BLaER1 treated with 17β-estradiol and CSF1 and Interleukin-3, amounts not matched to agents 10 nM and 100 nM (cell line): ENCODE data around the gene ITCH.
A peak's percentile ranks its signal among the peaks of the same experiment; 100 is the strongest.

Source experiments
- H3K27ac ChIP-seq, 11 experiments: shearing (Covaris generic); formaldehyde crosslinking; 2 replicates each; pipeline ENCODE4 v1.8.1; 2022
- H3K27me3 ChIP-seq, 11 experiments: shearing (Covaris generic); formaldehyde crosslinking; 2 replicates each; pipeline ENCODE4 v1.8.1; 2022
- H3K36me3 ChIP-seq, 11 experiments: shearing (Covaris generic); formaldehyde crosslinking; 2 replicates each; pipeline ENCODE4 v1.8.1; 2022
- H3K4me1 ChIP-seq, 10 experiments: shearing (Covaris generic); formaldehyde crosslinking; 2 replicates each; pipeline ENCODE4 v1.8.1; 2022
- H3K4me2 ChIP-seq, 11 experiments: shearing (Covaris generic); formaldehyde crosslinking; 2 replicates each; pipeline ENCODE4 v1.8.1; 2022
- H3K4me3 ChIP-seq, 10 experiments: shearing (Covaris generic); formaldehyde crosslinking; 2 replicates each; pipeline ENCODE4 v1.8.1; 2022
- H3K9ac ChIP-seq, 11 experiments: shearing (Covaris generic); formaldehyde crosslinking; 2 replicates each; pipeline ENCODE4 v1.8.1; 2022
- H3K9me3 ChIP-seq, 11 experiments: shearing (Covaris generic); formaldehyde crosslinking; replicated peaks in 1 of 11; 2 replicates each; pipeline ENCODE4 v1.8.1; 2022
- H4K20me1 ChIP-seq, 11 experiments: shearing (Covaris generic); formaldehyde crosslinking; 2 replicates each; pipeline ENCODE4 v1.8.1; 2022
- Cebpa-rat ChIP-seq, 11 experiments: shearing (Covaris generic); IDR thresholded peaks; 2 replicates each; pipeline ENCODE4 v1.8.1; 2022

ITCH gene

GRCh38 chr20:34549929-34550305 is 186.8 kb downstream of the ITCH start:
- no peak for TF ChIP-seq Cebpa-rat (IDR thresholded peaks at IDR 0.05)
- H3K36me3 ChIP-seq = no peaks in the 10 kb centered on the region

GRCh38 chr20:34552569-34552968 is 189.5 kb downstream of the ITCH start:
- no peak for TF ChIP-seq Cebpa-rat (IDR thresholded peaks at IDR 0.05)
- no peak overlapping the region for H3K27ac ChIP-seq
- H3K4me2 ChIP-seq = no peak overlapping the region
- no peak overlapping the region for H3K9ac ChIP-seq
- H3K9me3 ChIP-seq = no peaks in the 10 kb centered on the region
- 0 out of 22 replicates have a peak, but pooled peaks cover 0 to 2% (median 0%) of the 10 kb centered on the region in 11 experiments for H3K27me3 ChIP-seq
- no peaks in the 10 kb centered on the region for H4K20me1 ChIP-seq
- no peaks in the 10 kb centered on the region for H3K4me1 ChIP-seq
- no peaks in the 10 kb centered on the region for H3K36me3 ChIP-seq
- H3K4me3 ChIP-seq = no peak overlapping the region

More at GRCh38 chr20:34549929-34550305, 186.8 kb downstream of the ITCH start:
- Histone ChIP-seq H3K4me3 (no peak overlapping the region), H3K27me3 (no peaks in the 10 kb centered on the region), H3K27ac (no peak overlapping the region), H3K9ac (no peak overlapping the region), H4K20me1 (no peaks in the 10 kb centered on the region), H3K4me1 (no peaks in the 10 kb centered on the region), H3K9me3 (no peaks in the 10 kb centered on the region), H3K4me2 (no peak overlapping the region)

GRCh38 chr20:34553366-34553867 is 190.3 kb downstream of the ITCH start:
- H3K4me1 ChIP-seq = peaks cover 0 to 3% (median 0%) of the 10 kb centered on the region in 10 experiments; a peak in 1 of 20 replicates
- no peaks in the 10 kb centered on the region for H4K20me1 ChIP-seq
- no peaks in the 10 kb centered on the region for H3K36me3 ChIP-seq
- H3K4me2 ChIP-seq = no peak overlapping the region
- H3K9me3 ChIP-seq = no peaks in the 10 kb centered on the region
- H3K27me3 ChIP-seq = peaks cover 0 to 10% (median 7%) of the 10 kb centered on the region in 11 experiments; a peak in 15 of 22 replicates
- H3K27ac ChIP-seq = no peak overlapping the region
- H3K9ac ChIP-seq = no peak overlapping the region
- no peak for TF ChIP-seq Cebpa-rat (IDR thresholded peaks at IDR 0.05)
- H3K4me3 ChIP-seq = no peak overlapping the region

- Histone ChIP-seq H4K20me1 (peaks cover 0 to 8% (median 0%) of the 10 kb centered on the region in 11 experiments; a peak in 2 of 22 replicates), H3K27ac (peak overlapping the region in 3 of 11 experiments; percentile 32 to 44 (median 44); a peak in 4 of 22 replicates), H3K36me3 (peaks cover 0 to 29% (median 14%) of the 10 kb centered on the region in 11 experiments; a peak in 12 of 22 replicates), H3K9me3 (no peaks in the 10 kb centered on the region), H3K9ac (peak overlapping the region in 10 of 11 experiments; percentile 46 to 72 (median 64); a peak in 20 of 22 replicates), H3K4me2 (peak overlapping the region; percentile 56 to 80 (median 64)), H3K4me1 (peaks cover 0 to 3% (median 0%) of the 10 kb centered on the region in 10 experiments; a peak in 1 of 20 replicates), H3K27me3 (peaks cover 0 to 15% (median 12%) of the 10 kb centered on the region in 11 experiments; a peak in 15 of 22 replicates), H3K4me3 (peak overlapping the region; percentile 38 to 67 (median 52); a peak in 18 of 20 replicates)
- TF ChIP-seq Cebpa-rat (IDR thresholded peaks at IDR 0.05) = no peak
These were observed 194.9 kb downstream of the ITCH start for GRCh38 chr20:34557936-34558319.

GRCh38 chr20:34558320-34559218 is 195.5 kb downstream of the ITCH start, which contains the start of gene MAP1LC3A:
TSS of gene MAP1LC3A (plus strand) at chr20:34558718. CDS start at chr20:34558869, 151 bp downstream.
- H3K9ac ChIP-seq = peak within 1 kb of the TSS in 10 of 11 experiments; percentile 46 to 72 (median 64); a peak in 20 of 22 replicates

DNA sequence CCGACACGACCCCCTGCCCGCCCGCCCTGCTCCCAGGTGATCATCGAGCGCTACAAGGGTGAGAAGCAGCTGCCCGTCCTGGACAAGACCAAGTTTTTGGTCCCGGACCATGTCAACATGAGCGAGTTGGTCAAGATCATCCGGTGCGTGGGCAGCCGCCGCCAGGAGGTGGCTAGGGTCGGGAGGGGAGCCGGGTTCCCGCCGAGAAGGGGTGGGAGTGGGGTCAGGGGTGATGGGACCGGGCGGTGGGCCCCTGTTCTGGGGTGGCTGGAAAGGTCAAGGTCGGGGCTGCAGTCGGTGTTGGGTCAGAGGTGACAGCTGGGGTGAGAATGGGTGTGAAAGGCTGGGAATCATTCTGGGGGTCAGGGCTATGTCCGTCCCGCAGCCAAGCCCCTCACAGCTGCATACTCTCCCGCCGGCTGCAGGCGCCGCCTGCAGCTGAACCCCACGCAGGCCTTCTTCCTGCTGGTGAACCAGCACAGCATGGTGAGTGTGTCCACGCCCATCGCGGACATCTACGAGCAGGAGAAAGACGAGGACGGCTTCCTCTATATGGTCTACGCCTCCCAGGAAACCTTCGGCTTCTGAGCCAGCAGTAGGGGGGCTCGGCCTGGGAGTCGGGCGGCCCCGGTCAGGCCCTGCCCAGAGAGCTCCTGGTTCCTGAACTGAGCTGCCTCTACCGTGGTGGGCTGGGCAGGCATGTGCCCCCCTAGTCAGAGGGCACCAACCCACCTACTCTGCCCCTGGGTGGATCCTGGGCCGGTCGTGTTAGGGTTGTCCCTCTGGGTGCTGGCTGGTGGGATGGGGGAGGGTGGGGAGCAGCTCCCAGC is 196.5 kb downstream of the ITCH start:
- H3K27ac ChIP-seq = no peak overlapping the region
- no peaks in the 10 kb centered on the region for H3K9me3 ChIP-seq
- peaks cover 0 to 15% (median 12%) of the 10 kb centered on the region in 11 experiments; a peak in 15 of 22 replicates for H3K27me3 ChIP-seq
- peaks cover 0 to 5% (median 0%) of the 10 kb centered on the region in 10 experiments; a peak in 2 of 20 replicates for H3K4me1 ChIP-seq
- H3K36me3 ChIP-seq = peaks cover 0 to 34% (median 14%) of the 10 kb centered on the region in 11 experiments; a peak in 12 of 22 replicates
- H3K4me2 ChIP-seq = no peak overlapping the region
- H3K4me3 ChIP-seq = no peak overlapping the region
- peaks cover 0 to 8% (median 0%) of the 10 kb centered on the region in 11 experiments; a peak in 2 of 22 replicates for H4K20me1 ChIP-seq
- TF ChIP-seq Cebpa-rat (IDR thresholded peaks at IDR 0.05) = no peak
- H3K9ac ChIP-seq = no peak overlapping the region

More at GRCh38 chr20:34558320-34559218, 195.5 kb downstream of the ITCH start, which contains the start of gene MAP1LC3A:
- H3K9me3 ChIP-seq = no peaks in the 10 kb centered on the region
- H3K36me3 ChIP-seq = peaks cover 0 to 30% (median 14%) of the 10 kb centered on the region in 11 experiments; a peak in 12 of 22 replicates
- H3K4me2 ChIP-seq = peak within 1 kb of the TSS; percentile 56 to 80 (median 64)
- peaks cover 0 to 3% (median 0%) of the 10 kb centered on the region in 10 experiments; a peak in 2 of 20 replicates for H3K4me1 ChIP-seq
- H4K20me1 ChIP-seq = peaks cover 0 to 8% (median 0%) of the 10 kb centered on the region in 11 experiments; a peak in 2 of 22 replicates
- H3K27me3 ChIP-seq = peaks cover 0 to 15% (median 12%) of the 10 kb centered on the region in 11 experiments; a peak in 15 of 22 replicates
- TF ChIP-seq Cebpa-rat (IDR thresholded peaks at IDR 0.05) = no peak
- peak within 1 kb of the TSS in 3 of 11 experiments; percentile 32 to 44 (median 44); a peak in 4 of 22 replicates for H3K27ac ChIP-seq
- peak within 1 kb of the TSS; percentile 38 to 67 (median 52); a peak in 19 of 20 replicates for H3K4me3 ChIP-seq

- Histone ChIP-seq H3K4me2 (no peak overlapping the region), H3K9me3 (no peaks in the 10 kb centered on the region), H3K27ac (no peak overlapping the region), H3K27me3 (peaks cover 0 to 15% (median 12%) of the 10 kb centered on the region in 11 experiments; a peak in 15 of 22 replicates), H3K4me1 (peaks cover 0 to 5% (median 0%) of the 10 kb centered on the region in 10 experiments; a peak in 3 of 20 replicates), H3K4me3 (no peak overlapping the region), H3K36me3 (peaks cover 0 to 40% (median 14%) of the 10 kb centered on the region in 11 experiments; a peak in 12 of 22 replicates), H4K20me1 (peaks cover 0 to 8% (median 0%) of the 10 kb centered on the region in 11 experiments; a peak in 3 of 22 replicates), H3K9ac (no peak overlapping the region)
- no peak for TF ChIP-seq Cebpa-rat (IDR thresholded peaks at IDR 0.05)
These were observed 197.1 kb downstream of the ITCH start for GRCh38 chr20:34560141-34560523.

DNA sequence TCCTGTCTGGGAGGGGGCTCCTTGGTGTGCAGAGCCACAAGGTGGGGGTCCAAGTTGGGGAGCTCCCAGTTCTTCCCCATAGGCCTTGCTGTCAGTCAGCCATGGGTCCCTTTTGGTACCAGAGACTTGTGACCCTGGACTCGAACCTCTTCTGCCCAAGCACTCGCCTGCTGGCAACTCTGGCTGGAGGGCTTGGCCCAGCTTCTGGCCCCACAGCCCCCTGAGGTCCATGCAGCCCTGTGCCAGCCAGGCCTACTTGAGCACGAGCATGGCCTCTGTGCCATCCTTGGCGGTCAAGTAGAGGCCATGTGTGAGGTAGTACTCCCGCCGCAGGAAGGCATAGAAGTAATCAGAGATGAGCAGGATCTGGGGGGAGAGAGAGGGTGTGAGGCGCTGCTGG is 197.5 kb downstream of the ITCH start:
- H3K4me3 ChIP-seq = no peak overlapping the region
- no peaks in the 10 kb centered on the region for H3K9me3 ChIP-seq
- peaks cover 0 to 44% (median 14%) of the 10 kb centered on the region in 11 experiments; a peak in 12 of 22 replicates for H3K36me3 ChIP-seq
- no peak overlapping the region for H3K27ac ChIP-seq
- peaks cover 0 to 5% (median 0%) of the 10 kb centered on the region in 10 experiments; a peak in 3 of 20 replicates for H3K4me1 ChIP-seq
- H4K20me1 ChIP-seq = peaks cover 0 to 8% (median 0%) of the 10 kb centered on the region in 11 experiments; a peak in 3 of 22 replicates
- no peak overlapping the region for H3K4me2 ChIP-seq
- H3K27me3 ChIP-seq = peaks cover 0 to 15% (median 12%) of the 10 kb centered on the region in 11 experiments; a peak in 15 of 22 replicates
- no peak overlapping the region for H3K9ac ChIP-seq
- TF ChIP-seq Cebpa-rat (IDR thresholded peaks at IDR 0.05) = no peak
